ENCODE measurements around the gene OLFM1. TPM values are rescaled to one million over a fixed set of nuclear protein-coding genes. Genes with fewer than 3 reads are reported as not detected.
A peak's percentile ranks its signal among the peaks of the same experiment; 100 is the strongest.

Gene OLFM1
- total RNA-seq (10 to 100 TPM in 1 of 2 donors, 1 to 10 TPM in 1; 8.2 to 24.8 TPM), polyA plus RNA-seq (10 to 100 TPM in 1 of 2 donors, 1 to 10 TPM in 1; 7.6 to 23.4 TPM)
- long read RNA-seq, donor 1, partial matches to known transcripts = 0 of 9 reads
- long read RNA-seq, donor 1, other reads (novel, unspliced or antisense) = 0 of 9 reads
- long read RNA-seq, donor 2, partial matches to known transcripts = 0 of 3 reads
- long read RNA-seq, donor 2, other reads (novel, unspliced or antisense) = 0 of 3 reads
- long read RNA-seq, donor 3, partial matches to known transcripts = 0 of 5 reads
- long read RNA-seq, donor 3, other reads (novel, unspliced or antisense) = 0 of 5 reads
- long read RNA-seq, donor 4, partial matches to known transcripts = 0 of 1 reads
- long read RNA-seq, donor 4, other reads (novel, unspliced or antisense) = 0 of 1 reads
- long read RNA-seq, donor 5, partial matches to known transcripts = 0 of 5 reads
- long read RNA-seq, donor 5, other reads (novel, unspliced or antisense) = 0 of 5 reads

GRCh38 chr9:135087489-135087792 is at the start of gene OLFM1:
Gene OLFM1, plus strand, starts transcription at chr9:135087668. Its CDS starts 322 bp downstream, at chr9:135087990.
- Histone ChIP-seq H3K9me3 (ENCODE audit: control insufficient read depth in 4 of 4, insufficient read depth in 3 of 4, low read length in 3 of 4) (no peaks in the 10 kb centered on the region), H3K9ac (ENCODE audit: insufficient read depth in 1 of 2, low read length in 2 of 2) (no peak within 1 kb of the TSS), H3K27me3 (ENCODE audit: control insufficient read depth in 3 of 3, insufficient read depth in 3 of 3, low read length in 2 of 3) (peaks cover 5 to 36% (median 19%) of the 10 kb centered on the region in 3 donors), H3K4me1 (ENCODE audit: control insufficient read depth in 5 of 5, insufficient read depth in 5 of 5, low read length in 5 of 5) (peaks cover 0 to 27% (median 5%) of the 10 kb centered on the region in 5 donors), H3K4me3 (no peak within 1 kb of the TSS), H3K27ac (ENCODE audit: low read depth in 1 of 2, low read length in 1 of 2) (no peak within 1 kb of the TSS), H3K36me3 (ENCODE audit: control insufficient read depth in 4 of 4, insufficient read depth in 4 of 4, low read length in 4 of 4) (peaks cover 0 to 6% (median 0%) of the 10 kb centered on the region in 4 donors)
- DNase-seq (peak; percentile 78 to 86 (median 79)), ATAC-seq (ENCODE audit: insufficient read depth, low FRiP score) (peak; percentile 85)
- TF ChIP-seq CTCF (IDR thresholded peaks at IDR 0.05; ENCODE audit: control extremely low read depth, extremely low read depth) = peak; percentile 39
- 0% methylated on average over 9 to 40 of the region's 40 CpGs for WGBS, 2 donors

- no peak overlapping the region for H3K27ac ChIP-seq (ENCODE audit: low read depth in 1 of 2, low read length in 1 of 2)
- ATAC-seq (ENCODE audit: insufficient read depth, low FRiP score) = no peak
- H3K9ac ChIP-seq (ENCODE audit: insufficient read depth in 1 of 2, low read length in 2 of 2) = no peak overlapping the region
- H3K4me1 ChIP-seq (ENCODE audit: control insufficient read depth in 5 of 5, insufficient read depth in 5 of 5, low read length in 5 of 5) = no peaks in the 10 kb centered on the region
- no peaks in the 10 kb centered on the region for H3K36me3 ChIP-seq (ENCODE audit: control insufficient read depth in 4 of 4, insufficient read depth in 4 of 4, low read length in 4 of 4)
- H3K4me3 ChIP-seq = no peak overlapping the region
- peaks cover 0 to 10% (median 0%) of the 10 kb centered on the region in 3 donors for H3K27me3 ChIP-seq (ENCODE audit: control insufficient read depth in 3 of 3, insufficient read depth in 3 of 3, low read length in 2 of 3)
- no peak for TF ChIP-seq CTCF (IDR thresholded peaks at IDR 0.05; ENCODE audit: control extremely low read depth, extremely low read depth)
- WGBS, 2 donors = 69 to 86% methylated on average over 13 of the region's 13 CpGs
- no peak for DNase-seq
- H3K9me3 ChIP-seq (ENCODE audit: control insufficient read depth in 4 of 4, insufficient read depth in 3 of 4, low read length in 3 of 4) = no peaks in the 10 kb centered on the region
Measured at GRCh38 chr9:135038331-135038730, 49.1 kb upstream of the OLFM1 start.

GRCh38 chr9:135038826-135039225 is 48.6 kb upstream of the OLFM1 start:
- Histone ChIP-seq H3K27me3 (ENCODE audit: control insufficient read depth in 3 of 3, insufficient read depth in 3 of 3, low read length in 2 of 3) (peaks cover 0 to 10% (median 0%) of the 10 kb centered on the region in 3 donors), H3K9me3 (ENCODE audit: control insufficient read depth in 4 of 4, insufficient read depth in 3 of 4, low read length in 3 of 4) (no peaks in the 10 kb centered on the region)
- WGBS, 2 donors = 73 to 76% methylated on average over 3 of the region's 3 CpGs

More at GRCh38 chr9:135038826-135039225, 48.6 kb upstream of the OLFM1 start:
- no peak for TF ChIP-seq CTCF (IDR thresholded peaks at IDR 0.05; ENCODE audit: control extremely low read depth, extremely low read depth)
- no peak overlapping the region for H3K27ac ChIP-seq (ENCODE audit: low read depth in 1 of 2, low read length in 1 of 2)
- no peak overlapping the region for H3K9ac ChIP-seq (ENCODE audit: insufficient read depth in 1 of 2, low read length in 2 of 2)
- H3K4me1 ChIP-seq (ENCODE audit: control insufficient read depth in 5 of 5, insufficient read depth in 5 of 5, low read length in 5 of 5) = no peaks in the 10 kb centered on the region
- ATAC-seq (ENCODE audit: insufficient read depth, low FRiP score) = no peak
- H3K36me3 ChIP-seq (ENCODE audit: control insufficient read depth in 4 of 4, insufficient read depth in 4 of 4, low read length in 4 of 4) = no peaks in the 10 kb centered on the region
- DNase-seq = no peak
- H3K4me3 ChIP-seq = no peak overlapping the region
